GM23338 (cell line): ENCODE data around the gene ABR.
A peak's percentile ranks its signal among the peaks of the same experiment; 100 is the strongest.

ENCODE experiments used
- CREB1 ChIP-seq: fragments of 250-450 bp; sonication (Bioruptor Pico); IDR thresholded peaks from 2 replicates; pipeline ENCODE4 v1.5.0; 2020; ENCODE audit warnings: low read depth, mild to moderate bottlenecking, moderate library complexity
- EZH2 ChIP-seq: fragments of 200-600 bp; sonication (generic); IDR thresholded peaks from one replicate; pipeline ENCODE4 v1.8.0; 2017; ENCODE audit warnings: antibody characterized with exemption, mild to moderate bottlenecking, low read depth; ENCODE audit not compliant: unreplicated experiment
- EZH2phosphoT487 ChIP-seq: fragments of 200-600 bp; sonication (generic); IDR thresholded peaks from one replicate; pipeline ENCODE4 v1.8.1; 2018; ENCODE audit warnings: antibody characterized with exemption; ENCODE audit not compliant: unreplicated experiment
- NANOG ChIP-seq: IDR thresholded peaks from 2 replicates; pipeline ENCODE4 v1.6.1; 2016; ENCODE audit warnings: antibody characterized with exemption, borderline replicate concordance
- POLR2AphosphoS5 ChIP-seq: IDR thresholded peaks from 2 replicates; pipeline ENCODE4 v1.6.1; 2016; ENCODE audit warnings: antibody characterized with exemption, low read depth
- REST ChIP-seq: IDR thresholded peaks from one replicate; pipeline ENCODE4 v1.6.1; 2018; ENCODE audit warnings: antibody characterized with exemption; ENCODE audit not compliant: unreplicated experiment
- STAT1 ChIP-seq: IDR thresholded peaks from one replicate; pipeline ENCODE4 v1.6.1; 2016; ENCODE audit warnings: antibody characterized with exemption; ENCODE audit not compliant: unreplicated experiment
- ZNF331 ChIP-seq: fragments of 250-450 bp; sonication (Bioruptor Pico); IDR thresholded peaks from 2 replicates; pipeline ENCODE4 v1.5.0; 2020; ENCODE audit warnings: low read depth, mild to moderate bottlenecking, moderate library complexity
- ZNF462 ChIP-seq: fragments of 250-450 bp; sonication (Bioruptor Pico); IDR thresholded peaks from 2 replicates; pipeline ENCODE4 v1.5.0; 2020; ENCODE audit warnings: mild to moderate bottlenecking, moderate library complexity
- TF ChIP-seq, protein P1 (sequence below), 2 experiments: fragments of 200-600 bp in 1 of 2; sonication (generic) in 1 of 2; conservative IDR thresholded peaks; 2 replicates each; pipeline versions ENCODE4 v1.5.1 to v1.6.1; 2016 to 2017; ENCODE audit warnings: antibody characterized with exemption in 2 of 2, low read depth in 2 of 2, mild to moderate bottlenecking in 2 of 2, moderate library complexity in 1 of 2

DNA sequence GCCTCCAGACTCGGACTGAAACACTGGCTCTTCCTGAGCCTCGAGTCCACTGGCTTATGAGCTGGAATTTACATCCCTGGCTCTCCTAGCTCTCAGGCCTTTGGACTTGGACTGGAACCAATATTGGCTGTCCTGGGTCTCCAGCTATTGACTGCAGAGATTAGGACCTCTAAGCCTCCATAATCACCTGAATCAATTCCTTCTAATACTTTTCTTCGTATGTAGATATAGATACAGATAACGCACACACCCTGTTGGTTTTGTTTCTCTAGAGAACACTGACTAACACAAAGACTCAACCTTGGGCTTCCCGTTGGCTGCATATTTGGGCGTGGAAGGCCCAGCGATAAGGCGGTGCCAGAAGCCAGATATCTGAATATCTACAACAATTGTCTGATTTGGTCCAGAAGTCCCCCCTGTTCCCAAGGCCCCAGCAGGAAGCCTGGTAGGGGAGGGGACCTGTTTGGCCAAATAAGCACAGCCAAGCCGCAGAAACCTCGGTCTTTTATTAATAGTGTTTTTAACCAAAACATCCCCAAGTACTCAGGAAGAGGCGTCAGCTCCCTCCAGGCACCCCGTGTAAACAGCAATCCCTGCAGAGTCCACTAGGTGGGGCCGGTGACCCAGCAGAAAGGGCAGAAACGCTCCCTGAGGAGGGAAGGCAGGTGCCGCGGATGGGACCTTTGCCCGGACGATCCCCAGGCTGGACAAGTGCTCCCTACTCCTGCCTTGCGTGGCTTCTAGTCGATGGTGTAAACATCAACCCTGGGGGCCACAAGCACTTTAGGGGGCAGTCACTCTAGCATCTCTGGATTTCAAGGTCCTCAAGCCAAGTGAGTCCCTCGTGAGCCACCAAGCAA is 57.0 kb downstream of the ABR start:
- TF ChIP-seq, protein P1, sequence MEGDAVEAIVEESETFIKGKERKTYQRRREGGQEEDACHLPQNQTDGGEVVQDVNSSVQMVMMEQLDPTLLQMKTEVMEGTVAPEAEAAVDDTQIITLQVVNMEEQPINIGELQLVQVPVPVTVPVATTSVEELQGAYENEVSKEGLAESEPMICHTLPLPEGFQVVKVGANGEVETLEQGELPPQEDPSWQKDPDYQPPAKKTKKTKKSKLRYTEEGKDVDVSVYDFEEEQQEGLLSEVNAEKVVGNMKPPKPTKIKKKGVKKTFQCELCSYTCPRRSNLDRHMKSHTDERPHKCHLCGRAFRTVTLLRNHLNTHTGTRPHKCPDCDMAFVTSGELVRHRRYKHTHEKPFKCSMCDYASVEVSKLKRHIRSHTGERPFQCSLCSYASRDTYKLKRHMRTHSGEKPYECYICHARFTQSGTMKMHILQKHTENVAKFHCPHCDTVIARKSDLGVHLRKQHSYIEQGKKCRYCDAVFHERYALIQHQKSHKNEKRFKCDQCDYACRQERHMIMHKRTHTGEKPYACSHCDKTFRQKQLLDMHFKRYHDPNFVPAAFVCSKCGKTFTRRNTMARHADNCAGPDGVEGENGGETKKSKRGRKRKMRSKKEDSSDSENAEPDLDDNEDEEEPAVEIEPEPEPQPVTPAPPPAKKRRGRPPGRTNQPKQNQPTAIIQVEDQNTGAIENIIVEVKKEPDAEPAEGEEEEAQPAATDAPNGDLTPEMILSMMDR (conservative IDR thresholded peaks at IDR 0.05; ENCODE audit: low read depth in 2 of 2) = peak; percentile 83 to 84
- TF ChIP-seq EZH2 (no peak), POLR2AphosphoS5 (no peak), REST (no peak), NANOG (no peak), ZNF462 (no peak), CREB1 (no peak), STAT1 (no peak), EZH2phosphoT487 (no peak), ZNF331 (CRISPR knock-in tag) (no peak)
